ENCODE measurements around the gene KRT38.

DNA sequence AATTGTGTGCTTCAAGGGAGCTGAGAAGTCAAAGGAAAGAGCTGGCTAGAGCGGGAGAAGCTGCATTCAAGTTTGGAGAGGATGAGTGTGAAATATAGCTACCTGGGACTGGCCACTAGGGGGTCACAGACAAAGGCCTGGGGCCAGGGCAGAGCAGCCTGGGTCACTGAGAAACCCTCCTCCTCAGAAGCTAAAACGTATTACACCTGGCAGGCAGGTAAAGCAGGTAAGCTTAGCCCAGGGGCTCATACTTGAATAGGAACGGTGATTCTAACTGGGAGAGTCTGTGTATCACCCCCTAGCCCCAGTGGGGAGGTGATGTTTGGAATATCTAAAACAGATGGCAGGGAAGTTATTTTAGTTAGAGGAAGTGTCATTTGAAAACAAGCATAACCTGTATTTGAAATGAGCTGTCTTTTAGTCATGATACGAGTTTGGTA lies 23.2 kb downstream of the KRT38 start:
- TF ChIP-seq, protein P1, sequence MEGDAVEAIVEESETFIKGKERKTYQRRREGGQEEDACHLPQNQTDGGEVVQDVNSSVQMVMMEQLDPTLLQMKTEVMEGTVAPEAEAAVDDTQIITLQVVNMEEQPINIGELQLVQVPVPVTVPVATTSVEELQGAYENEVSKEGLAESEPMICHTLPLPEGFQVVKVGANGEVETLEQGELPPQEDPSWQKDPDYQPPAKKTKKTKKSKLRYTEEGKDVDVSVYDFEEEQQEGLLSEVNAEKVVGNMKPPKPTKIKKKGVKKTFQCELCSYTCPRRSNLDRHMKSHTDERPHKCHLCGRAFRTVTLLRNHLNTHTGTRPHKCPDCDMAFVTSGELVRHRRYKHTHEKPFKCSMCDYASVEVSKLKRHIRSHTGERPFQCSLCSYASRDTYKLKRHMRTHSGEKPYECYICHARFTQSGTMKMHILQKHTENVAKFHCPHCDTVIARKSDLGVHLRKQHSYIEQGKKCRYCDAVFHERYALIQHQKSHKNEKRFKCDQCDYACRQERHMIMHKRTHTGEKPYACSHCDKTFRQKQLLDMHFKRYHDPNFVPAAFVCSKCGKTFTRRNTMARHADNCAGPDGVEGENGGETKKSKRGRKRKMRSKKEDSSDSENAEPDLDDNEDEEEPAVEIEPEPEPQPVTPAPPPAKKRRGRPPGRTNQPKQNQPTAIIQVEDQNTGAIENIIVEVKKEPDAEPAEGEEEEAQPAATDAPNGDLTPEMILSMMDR (IDR thresholded peaks at IDR 0.05): peak in 1 of 3 experiments; percentile 23
- no peak for TF ChIP-seq POLR2A (IDR thresholded peaks at IDR 0.05)

Data from testis (tissue), 2 donors.